H1 (cell line): ENCODE data around the gene GADD45GIP1. TPM values are rescaled to one million over a fixed set of nuclear protein-coding genes. Genes with fewer than 3 reads are reported as not detected.
A peak's percentile ranks its signal among the peaks of the same experiment; 100 is the strongest.

ENCODE experiments used
- CTCF ChIA-PET: fragments of 300-600 bp; sonication (Branson Sonifier 250); formaldehyde crosslinking; loops from one replicate; lab custom pipeline; 2021; ENCODE audit not compliant: partially characterized antibody; lab: Charles Lee
- POLR2A ChIA-PET: fragments of 300-600 bp; sonication (Branson Sonifier 250); formaldehyde crosslinking; loops from one replicate; lab custom pipeline; 2021; ENCODE audit warnings: inconsistent platforms; ENCODE audit not compliant: partially characterized antibody; lab: Charles Lee
- DNase-seq, 2 experiments: peaks; one replicate each; pipeline versions ENCODE4 v3.0.0 to v3.0.0-alpha.2; 2010 to 2022; ENCODE audit warnings: low spot score in 2 of 2, low read depth in 1 of 2, mixed read lengths in 1 of 2
- FAIRE-seq: peaks from 2 replicates; lab custom pipeline; 2011; peaks lifted over from hg19 to GRCh38; lab: Jason Lieb, UNC
- H2AFZ ChIP-seq: 2 replicates; pipeline ENCODE4 v1.8.1; 2012; ENCODE audit warnings: low read length, inconsistent platforms
- H2AK5ac ChIP-seq: 2 replicates; pipeline ENCODE4 v1.6.1; 2013; ENCODE audit warnings: low read depth, low read length
- H2BK120ac ChIP-seq: replicated peaks from 2 replicates; pipeline ENCODE3; 2013; ENCODE audit warnings: low read depth, low read length, inconsistent platforms
- H2BK12ac ChIP-seq: 2 replicates; pipeline ENCODE4 v1.6.1; 2013; ENCODE audit warnings: low read depth, low read length
- H2BK15ac ChIP-seq: 2 replicates; pipeline ENCODE4 v1.6.1; 2013; ENCODE audit warnings: low read length
- H2BK20ac ChIP-seq: 2 replicates; pipeline ENCODE4 v1.6.1; 2013; ENCODE audit warnings: low read length
- H2BK5ac ChIP-seq: 2 replicates; pipeline ENCODE4 v1.6.1; 2013; ENCODE audit warnings: low read depth, low read length
- H3K14ac ChIP-seq: 2 replicates; pipeline ENCODE4 v1.6.1; 2013; ENCODE audit warnings: inconsistent platforms; ENCODE audit not compliant: insufficient read length
- H3K18ac ChIP-seq: 2 replicates; pipeline ENCODE4 v1.6.1; 2013; ENCODE audit warnings: low read length; ENCODE audit errors: extremely low read depth
- H3K23ac ChIP-seq: 2 replicates; pipeline ENCODE4 v1.6.1; 2013; ENCODE audit warnings: inconsistent platforms; ENCODE audit not compliant: insufficient read length
- H3K23me2 ChIP-seq: 2 replicates; pipeline ENCODE4 v1.6.1; 2013; ENCODE audit warnings: low read depth, low read length
- H3K27ac ChIP-seq: 2 replicates; pipeline ENCODE4 v1.6.1; 2011; ENCODE audit warnings: low read depth, low read length, inconsistent platforms
- H3K27me3 ChIP-seq, 4 experiments: replicated peaks in 1 of 4; 1 replicate in 1 of 4; 2 replicates in 3 of 4; pipeline versions ENCODE4 v1.6.1 to v1.8.1; 2011 to 2013; ENCODE audit warnings: low read length in 3 of 4, mild to moderate bottlenecking in 3 of 4, inconsistent platforms in 2 of 4, mixed read lengths in 2 of 4, moderate library complexity in 1 of 4; ENCODE audit not compliant: control insufficient read depth in 3 of 4, insufficient read depth in 3 of 4; ENCODE audit errors: extremely low read depth in 1 of 4
- H3K36me3 ChIP-seq, 4 experiments: 2 replicates each; pipeline versions ENCODE4 v1.6.1 to v1.8.1; 2011 to 2013; ENCODE audit warnings: mild to moderate bottlenecking in 4 of 4, low read length in 3 of 4, moderate library complexity in 2 of 4, control low read depth in 1 of 4, inconsistent platforms in 1 of 4; ENCODE audit not compliant: insufficient read depth in 4 of 4, control insufficient read depth in 2 of 4
- H3K4ac ChIP-seq: replicated peaks from 2 replicates; pipeline ENCODE3; 2013; ENCODE audit warnings: low read length, low read depth, mixed read lengths, inconsistent platforms; ENCODE audit not compliant: insufficient read length
- H3K4me1 ChIP-seq, 4 experiments: replicated peaks in 1 of 4; 1 replicate in 1 of 4; 2 replicates in 3 of 4; pipeline versions ENCODE4 v1.6.1 to v1.8.1; 2011 to 2013; ENCODE audit warnings: low read length in 3 of 4, inconsistent platforms in 2 of 4, mixed read lengths in 1 of 4; ENCODE audit not compliant: insufficient read depth in 4 of 4, control insufficient read depth in 3 of 4
- H3K4me2 ChIP-seq, 2 experiments: 2 replicates each; pipeline versions ENCODE4 v1.6.1 to v1.8.1; 2011 to 2013; ENCODE audit warnings: low read depth in 2 of 2, low read length in 2 of 2, control low read depth in 1 of 2, inconsistent platforms in 1 of 2, mild to moderate bottlenecking in 1 of 2; ENCODE audit not compliant: insufficient read depth in 1 of 2
- H3K4me3 ChIP-seq, 4 experiments: fragments of 200-600, 300-600 bp in 1 of 4; sonication (generic), shearing (Covaris generic), sonication (Bioruptor Twin) in 1 of 4; 2 replicates each; pipeline versions ENCODE4 v1.5.1 to v1.8.1; 2011 to 2016; ENCODE audit warnings: low read length in 4 of 4, low read depth in 3 of 4, control low read depth in 2 of 4, inconsistent platforms in 2 of 4, mild to moderate bottlenecking in 2 of 4, mixed read lengths in 1 of 4, moderate library complexity in 1 of 4; ENCODE audit not compliant: insufficient read depth in 2 of 4; ENCODE audit errors: extremely low read depth in 1 of 4
- H3K56ac ChIP-seq: replicated peaks from 2 replicates; pipeline ENCODE3; 2013; ENCODE audit warnings: low read depth, mild to moderate bottlenecking, mixed read lengths, low read length, inconsistent platforms; ENCODE audit not compliant: insufficient read length
- H3K79me1 ChIP-seq: 2 replicates; pipeline ENCODE4 v1.6.1; 2013; ENCODE audit warnings: low read depth, low read length, control low read depth
- H3K79me2 ChIP-seq, 2 experiments: 2 replicates each; pipeline versions ENCODE4 v1.6.1 to v1.8.1; 2012 to 2013; ENCODE audit warnings: low read length in 2 of 2, mild to moderate bottlenecking in 2 of 2, inconsistent platforms in 1 of 2; ENCODE audit not compliant: insufficient read depth in 2 of 2, control insufficient read depth in 1 of 2
- H3K9ac ChIP-seq, 4 experiments: replicated peaks in 1 of 4; 1 replicate in 1 of 4; 2 replicates in 3 of 4; pipeline versions ENCODE4 v1.6.1 to v1.8.1; 2011 to 2013; ENCODE audit warnings: low read depth in 3 of 4, low read length in 3 of 4, control low read depth in 2 of 4, mild to moderate bottlenecking in 2 of 4, moderate library complexity in 2 of 4, inconsistent platforms in 1 of 4; ENCODE audit errors: extremely low read depth in 1 of 4
- H3K9me3 ChIP-seq, 2 experiments: 2 replicates each; pipeline versions ENCODE4 v1.6.1 to v1.8.1; 2012 to 2013; ENCODE audit warnings: mild to moderate bottlenecking in 2 of 2, moderate library complexity in 2 of 2, control low read depth in 1 of 2, inconsistent platforms in 1 of 2, low read depth in 1 of 2, low read length in 1 of 2, mixed read lengths in 1 of 2; ENCODE audit not compliant: insufficient read depth in 2 of 2
- H4K20me1 ChIP-seq, 2 experiments: replicated peaks in 1 of 2; 2 replicates each; pipeline versions ENCODE3 to v1.8.1; 2011 to 2013; ENCODE audit warnings: inconsistent platforms in 2 of 2, low read length in 2 of 2, mild to moderate bottlenecking in 1 of 2; ENCODE audit not compliant: insufficient read depth in 2 of 2, control insufficient read depth in 1 of 2
- H4K5ac ChIP-seq: 2 replicates; pipeline ENCODE4 v1.6.1; 2013; ENCODE audit warnings: low read length, low read depth, mixed read lengths, inconsistent platforms; ENCODE audit not compliant: insufficient read length
- H4K8ac ChIP-seq: 2 replicates; pipeline ENCODE4 v1.8.0; 2013; ENCODE audit warnings: mild to moderate bottlenecking, moderate library complexity, low read length, inconsistent platforms; ENCODE audit not compliant: insufficient read depth; ENCODE audit errors: extremely low read depth
- H4K91ac ChIP-seq: replicated peaks from 2 replicates; pipeline ENCODE3; 2013; ENCODE audit warnings: low read length, mixed read lengths, inconsistent platforms; ENCODE audit not compliant: insufficient read length
- POLR2A ChIP-seq, 2 experiments: IDR thresholded peaks; 1 replicate in 1 of 2; 2 replicates in 1 of 2; pipeline ENCODE4 v1.6.1; 2011; ENCODE audit warnings: low read depth in 2 of 2, low read length in 2 of 2, mild to moderate bottlenecking in 2 of 2; ENCODE audit errors: control extremely low read depth in 1 of 2
- POLR2AphosphoS5 ChIP-seq: IDR thresholded peaks from 2 replicates; pipeline ENCODE4 v1.6.1; 2011; ENCODE audit warnings: low read depth, low read length
- WGBS, 2 experiments: shearing (Covaris generic) in 1 of 2; methylation state at CpG; one replicate each; pipeline versions ENCODE4 v1.1.6 to v1.1.7; 2013 to 2015; ENCODE audit warnings: low lambda C conversion rate in 2 of 2, mixed read lengths in 2 of 2, inconsistent platforms in 1 of 2, low coverage in 1 of 2, missing lambda C conversion rate in 1 of 2; ENCODE audit not compliant: insufficient replicate concordance in 2 of 2, insufficient coverage in 1 of 2, insufficient read length in 1 of 2; ENCODE audit errors: extremely low coverage in 1 of 2, missing lambda C conversion rate in 1 of 2; 5-methylcytosine and 5-hydroxymethylcytosine counted together
- polyA plus RNA-seq, 7 experiments: library from polyadenylated mRNA; depleted of rRNA in 3 of 7; stranded (reverse) in 5 of 7; unstranded in 2 of 7; fragments of >200 nt in 5 of 7; fragments of 200-250 nt in 2 of 7; gene quantifications; 1 replicate in 5 of 7; 2 replicates in 1 of 7; 4 replicates in 1 of 7; pipeline versions ENCODE4 v1.2.1 to v1.2.3, GENCODE V29; 2011 to 2013; ENCODE audit warnings: missing spikeins in 2 of 7, mixed read lengths in 2 of 7
- total RNA-seq: library from RNA; stranded (reverse); fragmentation: NEBNext Ultra II Directional; extraction: Animal tissue kit (Norgen Biotek cat#: 25700); gene quantifications from 2 replicates; pipeline ENCODE4 v1.2.1, GENCODE V29; 2021
- TF ChIP-seq, protein P1 (sequence below): IDR thresholded peaks from 2 replicates; pipeline ENCODE4 v1.6.1; 2012; ENCODE audit warnings: inconsistent platforms

Gene GADD45GIP1
- total and polyA plus RNA-seq, 2 of the 8 experiments (the other 6 are each of a cell fraction or from before 2014, with no cell fraction given), result 42.2 to 42.6 TPM

DNA sequence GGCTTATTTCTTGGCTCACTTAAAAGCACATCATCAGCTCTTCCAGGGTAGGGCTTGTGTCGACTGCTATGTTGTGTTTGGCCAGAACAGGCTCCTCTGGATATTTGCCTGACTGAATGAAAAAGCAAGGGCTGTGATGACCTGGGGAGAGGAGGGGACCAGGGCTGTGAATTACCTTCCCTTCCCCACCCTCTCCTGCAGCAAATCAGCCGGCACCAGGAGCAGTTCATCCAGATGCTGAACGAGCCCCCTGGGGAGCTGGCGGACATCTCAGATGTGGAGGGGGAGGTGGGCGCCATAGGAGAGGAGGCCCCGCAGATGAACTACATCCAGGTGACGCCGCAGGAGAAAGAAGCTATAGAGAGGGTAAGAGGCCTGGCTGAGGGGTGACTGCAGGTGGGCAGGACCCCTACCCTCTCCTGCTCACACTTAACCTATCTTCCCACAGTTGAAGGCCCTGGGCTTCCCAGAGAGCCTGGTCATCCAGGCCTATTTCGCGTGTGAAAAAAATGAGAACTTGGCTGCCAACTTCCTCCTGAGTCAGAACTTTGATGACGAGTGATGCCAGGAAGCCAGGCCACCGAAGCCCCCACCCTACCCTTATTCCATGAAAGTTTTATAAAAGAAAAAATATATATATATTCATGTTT, 4.4 kb downstream of the GADD45GIP1 start:
- Histone ChIP-seq H3K4me3 (no peak overlapping the region), H3K79me2 (peaks cover 4 to 31% of the 10 kb centered on the region in 2 experiments; a peak in 3 of 4 replicates)

More for the DNA sequence above, 4.4 kb downstream of the GADD45GIP1 start:
- FAIRE-seq, result no peak
- peaks cover 19 to 59% (median 32%) of the 10 kb centered on the region in 4 experiments for H3K36me3 ChIP-seq
- no peak overlapping the region; the same call in 1 of the 2 replicates for H3K18ac ChIP-seq
- no peak overlapping the region for H4K91ac ChIP-seq
- H3K9ac ChIP-seq, result no peak overlapping the region
- H4K8ac ChIP-seq, result no peak overlapping the region; the same call in 1 of the 2 replicates
- no peak overlapping the region for H2AK5ac ChIP-seq
- no peak overlapping the region for H2BK5ac ChIP-seq
- H3K9me3 ChIP-seq, result no peaks in the 10 kb centered on the region
- CTCF ChIA-PET, result interaction anchor here (1.6 to 6.7 kb wide), 2 partner anchors 10 to 14 kb away, joined by 3 to 62 read pairs; no protein-coding TSS in a partner anchor
- H3K27ac ChIP-seq, result no peak overlapping the region
- POLR2A ChIA-PET, result interaction anchor here (0.6 to 8.1 kb wide), 23 partner anchors 6 to 212 kb away, joined by 3 to 71 read pairs (median 4); partner anchors contain the start of genes CALR, DNASE2, FARSA and GCDH
- H3K4me1 ChIP-seq, result peaks cover 0 to 4% (median 2%) of the 10 kb centered on the region in 4 experiments; a peak in 3 of 7 replicates
- H3K4ac ChIP-seq, result no peak overlapping the region
- no peak overlapping the region for H2BK15ac ChIP-seq
- no peak overlapping the region for H2BK120ac ChIP-seq
- TF ChIP-seq POLR2A (IDR thresholded peaks at IDR 0.05; ENCODE audit: control extremely low read depth in 1 of 2, low read depth in 2 of 2, low read length in 2 of 2) (peak in 1 of 2 experiments; percentile 33; a peak in 1 of 3 replicates), POLR2AphosphoS5 (0 out of 2 replicates have a peak, but pooled peaks have one; percentile 14)
- TF ChIP-seq, protein P1, sequence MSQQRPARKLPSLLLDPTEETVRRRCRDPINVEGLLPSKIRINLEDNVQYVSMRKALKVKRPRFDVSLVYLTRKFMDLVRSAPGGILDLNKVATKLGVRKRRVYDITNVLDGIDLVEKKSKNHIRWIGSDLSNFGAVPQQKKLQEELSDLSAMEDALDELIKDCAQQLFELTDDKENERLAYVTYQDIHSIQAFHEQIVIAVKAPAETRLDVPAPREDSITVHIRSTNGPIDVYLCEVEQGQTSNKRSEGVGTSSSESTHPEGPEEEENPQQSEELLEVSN, result no peak
- no peak overlapping the region for H4K5ac ChIP-seq
- H2BK20ac ChIP-seq, result no peak overlapping the region
- peaks cover 6% of the 10 kb centered on the region for H3K23me2 ChIP-seq
- DNase-seq, result no peak
- no peak overlapping the region for H2BK12ac ChIP-seq
- peaks cover 6% of the 10 kb centered on the region for H3K79me1 ChIP-seq
- no peaks in the 10 kb centered on the region for H3K27me3 ChIP-seq
- no peak overlapping the region for H2AFZ ChIP-seq
- no peak overlapping the region for H3K14ac ChIP-seq
- no peak overlapping the region for H3K4me2 ChIP-seq
- 92% methylated on average over 12 of the region's 12 CpGs; no CpG with 5 or more reads in 1 of the 2 experiments for WGBS, 2 experiments
- no peak overlapping the region for H3K56ac ChIP-seq
- peaks cover 0 to 9% of the 10 kb centered on the region in 2 experiments for H4K20me1 ChIP-seq
- no peak overlapping the region for H3K23ac ChIP-seq
